ENCODE results near the gene VGLL4. TPM values are rescaled to one million over a fixed set of nuclear protein-coding genes. Genes with fewer than 3 reads are reported as not detected.

The VGLL4 gene
- total RNA-seq, 2 experiments from 2014 or later, result 33.5 to 37.8 TPM

- no peak overlapping the region for H3K27ac Mint-ChIP-seq
- POLR2A ChIA-PET, result no interaction called here
- peaks cover under 1% of the 10 kb centered on the region for H3K9me3 Mint-ChIP-seq
- H3K4me1 Mint-ChIP-seq, result peaks cover 43% of the 10 kb centered on the region
- H3K27me3 Mint-ChIP-seq, result no peaks in the 10 kb centered on the region
- no peak for ATAC-seq (ENCODE audit: low read depth)
- H3K4me3 Mint-ChIP-seq, result no peak overlapping the region
- peaks cover 12% of the 10 kb centered on the region for H3K36me3 Mint-ChIP-seq
- no peak for DNase-seq
These were observed 24.8 kb downstream of the VGLL4 start for GRCh38 chr3:11618904-11619303.

DNA sequence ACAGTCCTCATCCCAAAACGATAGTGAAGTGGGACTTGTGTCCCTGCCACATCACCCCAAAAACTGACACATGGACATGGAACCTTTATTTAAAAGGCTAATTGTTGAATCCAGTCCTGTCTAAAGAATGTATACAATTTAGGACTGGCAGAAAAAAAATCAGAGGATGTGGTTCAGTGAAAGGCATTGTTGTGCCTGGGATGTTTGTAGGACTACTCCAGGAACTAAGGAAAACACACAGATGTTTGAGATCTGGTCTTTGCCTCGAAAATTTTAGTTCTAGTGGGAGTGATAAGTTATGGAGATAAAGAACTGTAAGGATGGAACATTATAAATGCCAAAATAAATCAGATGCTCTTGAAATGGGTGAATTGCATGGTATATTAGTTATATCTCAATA lies 27.2 kb downstream of the VGLL4 start:
- POLR2A ChIA-PET, result no interaction called here
- H3K4me1 Mint-ChIP-seq, result peaks cover 28% of the 10 kb centered on the region
- H3K27me3 Mint-ChIP-seq, result no peaks in the 10 kb centered on the region
- no peak overlapping the region for H3K4me3 Mint-ChIP-seq
- H3K36me3 Mint-ChIP-seq, result no peaks in the 10 kb centered on the region
- ATAC-seq (ENCODE audit: low read depth) (no peak), DNase-seq (no peak)
- H3K9me3 Mint-ChIP-seq, result no peaks in the 10 kb centered on the region
- H3K27ac Mint-ChIP-seq, result no peak overlapping the region

DNA sequence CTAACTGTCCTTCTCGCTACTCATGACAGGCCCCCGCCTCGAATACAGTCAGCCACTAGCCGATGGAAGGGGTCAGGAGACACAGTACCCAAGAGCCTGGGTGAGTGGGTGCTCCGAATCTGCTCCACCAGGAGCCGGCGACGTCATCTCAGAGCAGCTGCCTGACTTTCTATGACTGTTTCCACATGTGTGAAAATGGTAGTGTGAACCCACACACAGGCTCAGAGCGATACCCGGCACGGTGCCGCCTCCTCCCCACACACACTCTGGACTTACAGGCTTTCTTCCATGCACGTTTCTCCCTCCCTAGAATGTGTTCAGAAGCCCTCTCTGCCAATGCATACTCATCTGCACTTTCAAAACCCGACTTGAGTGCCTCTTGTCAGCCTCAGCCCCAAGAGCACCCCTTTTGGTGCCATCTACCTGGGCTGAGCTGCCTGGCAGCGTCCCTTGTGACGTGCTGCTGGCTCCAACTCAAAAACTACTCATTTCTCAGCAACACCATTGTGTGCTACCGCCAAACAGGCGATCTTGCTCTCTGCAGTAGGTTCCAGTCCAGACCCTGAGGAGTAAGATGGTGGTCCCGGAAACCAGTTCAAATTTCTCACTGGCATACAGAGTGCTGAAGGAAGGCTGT lies 29.7 kb downstream of the VGLL4 start:
- Mint-ChIP-seq H3K9me3 (no peaks in the 10 kb centered on the region), H3K27ac (no peak overlapping the region), H3K27me3 (no peaks in the 10 kb centered on the region), H3K4me3 (no peak overlapping the region), H3K36me3 (peaks cover 5% of the 10 kb centered on the region), H3K4me1 (peaks cover 20% of the 10 kb centered on the region)
- DNase-seq, result no peak
- POLR2A ChIA-PET, result no interaction called here
- no peak for ATAC-seq (ENCODE audit: low read depth)

DNA sequence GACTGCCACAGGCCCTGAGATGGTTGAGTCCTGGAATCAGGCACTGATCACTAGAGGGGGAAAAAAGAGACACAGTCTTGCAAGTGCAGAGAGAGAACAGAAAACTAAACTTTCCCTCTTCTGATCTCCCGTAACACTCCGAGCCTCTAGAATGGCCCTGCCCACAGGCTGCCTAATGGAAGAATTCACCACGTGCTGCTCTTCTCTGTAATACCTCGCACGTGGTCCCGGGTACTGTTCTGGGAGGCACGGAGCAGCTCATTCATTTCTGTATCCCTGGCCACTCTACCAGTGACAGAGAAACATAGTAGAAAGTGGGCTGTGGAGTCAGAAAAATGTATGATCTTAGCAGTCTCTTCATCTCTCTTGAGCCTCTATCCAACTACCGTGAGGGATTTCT lies 30.4 kb downstream of the VGLL4 start:
- ATAC-seq (ENCODE audit: low read depth) (no peak), DNase-seq (no peak)
- POLR2A ChIA-PET, result no interaction called here
- H3K4me1 Mint-ChIP-seq, result peaks cover 18% of the 10 kb centered on the region
- no peaks in the 10 kb centered on the region for H3K9me3 Mint-ChIP-seq
- H3K4me3 Mint-ChIP-seq, result no peak overlapping the region
- H3K36me3 Mint-ChIP-seq, result peaks cover 5% of the 10 kb centered on the region
- H3K27me3 Mint-ChIP-seq, result no peaks in the 10 kb centered on the region
- H3K27ac Mint-ChIP-seq, result no peak overlapping the region

GRCh38 chr3:11612515-11613188 lies 31.1 kb downstream of the VGLL4 start:
- H3K4me1 Mint-ChIP-seq, result peaks cover 19% of the 10 kb centered on the region
- no peak for ATAC-seq (ENCODE audit: low read depth)
- H3K4me3 Mint-ChIP-seq, result no peak overlapping the region
- no peaks in the 10 kb centered on the region for H3K9me3 Mint-ChIP-seq
- H3K27ac Mint-ChIP-seq, result no peak overlapping the region
- POLR2A ChIA-PET, result no interaction called here
- no peaks in the 10 kb centered on the region for H3K27me3 Mint-ChIP-seq
- peaks cover 5% of the 10 kb centered on the region for H3K36me3 Mint-ChIP-seq
- DNase-seq, result no peak

GRCh38 chr3:11611341-11611799 lies 32.3 kb downstream of the VGLL4 start:
- Mint-ChIP-seq H3K27ac (no peak overlapping the region), H3K4me1 (peaks cover 18% of the 10 kb centered on the region), H3K36me3 (peaks cover 11% of the 10 kb centered on the region), H3K4me3 (no peak overlapping the region), H3K9me3 (no peaks in the 10 kb centered on the region), H3K27me3 (no peaks in the 10 kb centered on the region)
- no peak for DNase-seq
- POLR2A ChIA-PET, result no interaction called here
- ATAC-seq (ENCODE audit: low read depth), result no peak

DNA sequence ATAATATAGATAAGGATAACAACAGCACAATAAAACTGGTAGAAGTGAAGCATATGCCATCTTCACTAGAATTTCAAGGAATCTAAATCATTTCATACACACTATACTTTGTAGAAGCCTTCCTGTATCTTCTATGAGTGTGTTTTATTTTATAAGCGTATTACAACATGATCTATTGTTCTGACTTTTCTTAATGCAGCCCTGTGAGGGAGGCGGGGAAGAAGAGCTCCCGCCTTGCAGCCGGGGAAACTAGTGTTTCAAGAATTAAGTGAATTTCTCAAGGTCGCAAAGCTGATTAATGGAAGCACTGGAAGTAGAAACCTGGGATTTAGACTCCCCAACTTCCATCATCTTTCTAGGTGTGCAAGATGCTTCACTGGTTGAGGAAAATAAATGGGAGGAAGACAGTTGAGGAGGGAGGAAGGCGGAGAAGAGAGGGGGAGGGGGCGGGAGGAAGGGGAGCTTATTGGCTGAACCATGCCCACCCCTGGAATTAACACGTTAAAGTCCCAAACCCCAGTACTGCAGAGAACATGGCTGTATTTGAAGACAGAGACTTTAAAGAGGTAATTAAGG lies 32.9 kb downstream of the VGLL4 start:
- no peak for ATAC-seq (ENCODE audit: low read depth)
- peaks cover 16% of the 10 kb centered on the region for H3K36me3 Mint-ChIP-seq
- POLR2A ChIA-PET, result no interaction called here
- H3K27me3 Mint-ChIP-seq, result no peaks in the 10 kb centered on the region
- H3K27ac Mint-ChIP-seq, result no peak overlapping the region
- DNase-seq, result no peak
- H3K4me1 Mint-ChIP-seq, result peaks cover 21% of the 10 kb centered on the region
- H3K9me3 Mint-ChIP-seq, result no peaks in the 10 kb centered on the region
- H3K4me3 Mint-ChIP-seq, result no peak overlapping the region

- Mint-ChIP-seq H3K9me3 (no peaks in the 10 kb centered on the region), H3K36me3 (peaks cover 20% of the 10 kb centered on the region), H3K4me1 (peaks cover 25% of the 10 kb centered on the region), H3K4me3 (no peak overlapping the region), H3K27ac (no peak overlapping the region), H3K27me3 (no peaks in the 10 kb centered on the region)
- ATAC-seq (ENCODE audit: low read depth) (no peak), DNase-seq (no peak)
- POLR2A ChIA-PET, result no interaction called here
These were observed 33.6 kb downstream of the VGLL4 start for GRCh38 chr3:11610044-11610671.

GRCh38 chr3:11609481-11609880 lies 34.2 kb downstream of the VGLL4 start:
- no peak overlapping the region for H3K27ac Mint-ChIP-seq

DNA sequence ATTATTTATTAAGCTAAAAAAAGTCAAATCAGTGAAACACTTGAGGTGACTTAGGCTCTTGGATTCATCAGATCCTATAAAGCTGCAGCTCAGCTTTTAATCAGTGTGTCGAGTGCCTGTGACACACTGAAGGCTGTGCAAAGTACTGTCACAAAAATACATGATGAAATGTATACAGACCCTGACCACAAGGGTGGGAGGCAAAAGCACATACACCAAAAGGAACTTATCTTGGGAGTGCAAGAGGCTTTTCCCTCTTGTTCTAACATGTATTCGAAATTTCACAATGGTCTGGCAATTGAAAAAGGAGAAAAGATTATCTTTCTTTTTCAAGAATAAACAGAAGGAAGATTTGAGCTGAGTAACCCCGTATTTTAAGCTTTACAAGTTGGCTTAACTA lies 35.9 kb downstream of the VGLL4 start:
- POLR2A ChIA-PET, result no interaction called here
- Mint-ChIP-seq H3K36me3 (peaks cover 20% of the 10 kb centered on the region), H3K27ac (no peak overlapping the region), H3K9me3 (no peaks in the 10 kb centered on the region), H3K4me1 (peaks cover 29% of the 10 kb centered on the region), H3K27me3 (no peaks in the 10 kb centered on the region), H3K4me3 (no peak overlapping the region)
- no peak for DNase-seq
- ATAC-seq (ENCODE audit: low read depth), result no peak

More at GRCh38 chr3:11609481-11609880, 34.2 kb downstream of the VGLL4 start:
- ATAC-seq (ENCODE audit: low read depth) (no peak), DNase-seq (no peak)
- H3K36me3 Mint-ChIP-seq, result peaks cover 20% of the 10 kb centered on the region
- no peak overlapping the region for H3K4me3 Mint-ChIP-seq
- POLR2A ChIA-PET, result no interaction called here
- H3K27me3 Mint-ChIP-seq, result no peaks in the 10 kb centered on the region
- H3K9me3 Mint-ChIP-seq, result no peaks in the 10 kb centered on the region
- peaks cover 27% of the 10 kb centered on the region for H3K4me1 Mint-ChIP-seq

- no peaks in the 10 kb centered on the region for H3K27me3 Mint-ChIP-seq
- H3K27ac Mint-ChIP-seq, result no peak overlapping the region
- POLR2A ChIA-PET, result no interaction called here
These were observed 36.8 kb downstream of the VGLL4 start for GRCh38 chr3:11606865-11607440.

DNA sequence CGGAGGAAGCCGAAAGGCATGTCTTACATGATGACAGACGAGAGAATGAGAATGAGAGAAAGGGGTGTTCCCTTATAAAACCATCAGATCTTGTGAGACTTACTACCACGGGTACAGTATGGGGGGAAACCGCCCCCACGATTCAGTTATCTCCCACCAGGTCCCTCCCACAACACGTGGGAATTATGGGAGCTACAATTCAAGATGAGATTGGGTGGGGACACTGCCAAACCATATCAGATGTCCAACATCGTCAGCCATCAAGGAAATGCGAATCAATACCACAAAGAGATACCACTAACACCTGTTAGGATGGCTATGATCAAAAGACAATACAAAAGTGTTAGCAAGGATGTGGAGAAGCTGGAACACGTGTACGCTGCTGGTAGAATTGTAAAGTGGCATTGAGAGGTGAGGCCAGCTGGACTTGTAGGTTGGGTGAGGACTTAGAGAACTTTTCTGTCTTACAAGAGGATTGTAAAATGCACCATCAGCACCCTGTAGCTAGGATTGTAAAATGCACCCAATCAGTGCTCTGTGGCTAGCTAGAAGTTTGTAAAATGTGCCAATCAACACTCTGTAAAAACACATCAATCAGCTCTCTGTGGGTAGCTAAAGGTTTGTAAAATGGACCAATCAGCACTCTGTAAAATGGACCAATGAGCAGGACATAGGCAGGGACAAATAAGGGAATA lies 37.5 kb downstream of the VGLL4 start:
- H3K4me1 Mint-ChIP-seq, result peaks cover 38% of the 10 kb centered on the region

More at GRCh38 chr3:11606865-11607440, 36.8 kb downstream of the VGLL4 start:
- Mint-ChIP-seq H3K36me3 (peaks cover 20% of the 10 kb centered on the region), H3K4me3 (no peak overlapping the region), H3K9me3 (no peaks in the 10 kb centered on the region), H3K4me1 (peaks cover 31% of the 10 kb centered on the region)
- DNase-seq (no peak), ATAC-seq (ENCODE audit: low read depth) (no peak)

GRCh38 chr3:11605398-11605797 lies 38.3 kb downstream of the VGLL4 start:
- DNase-seq (no peak), ATAC-seq (ENCODE audit: low read depth) (no peak)
- no peak overlapping the region for H3K27ac Mint-ChIP-seq
- no peaks in the 10 kb centered on the region for H3K27me3 Mint-ChIP-seq
- peaks cover 27% of the 10 kb centered on the region for H3K36me3 Mint-ChIP-seq
- H3K9me3 Mint-ChIP-seq, result no peaks in the 10 kb centered on the region
- POLR2A ChIA-PET, result no interaction called here
- peaks cover 39% of the 10 kb centered on the region for H3K4me1 Mint-ChIP-seq
- no peak overlapping the region for H3K4me3 Mint-ChIP-seq

More for the DNA sequence above, 37.5 kb downstream of the VGLL4 start:
- DNase-seq (no peak), ATAC-seq (ENCODE audit: low read depth) (no peak)
- Mint-ChIP-seq H3K27me3 (no peaks in the 10 kb centered on the region), H3K4me3 (no peak overlapping the region), H3K9me3 (no peaks in the 10 kb centered on the region), H3K27ac (no peak overlapping the region), H3K36me3 (peaks cover 21% of the 10 kb centered on the region)
- POLR2A ChIA-PET, result no interaction called here
